Measurements from ENCODE around the gene SERPINB10. TPM values are rescaled to one million over a fixed set of nuclear protein-coding genes. Genes with fewer than 3 reads are reported as not detected.
A peak's percentile ranks its signal among the peaks of the same experiment; 100 is the strongest.
"Not testable (repeated sequence)": the region's sequence is repeated elsewhere in the genome, so short reads cannot be mapped to it uniquely, and the experiment has no call there.

The SERPINB10 gene
- total and polyA plus RNA-seq, 9 donors, result 0.04 to 0.95 (median 0.24) TPM

- no peak for DNase-seq
- Histone ChIP-seq H3K9me3 (replicated peaks; ENCODE audit: control insufficient read depth, low read depth, low read length) (no peaks in the 10 kb centered on the region), H3K27ac (ENCODE audit: low read length) (no peak overlapping the region), H3K36me3 (ENCODE audit: control insufficient read depth, insufficient read depth, low read length) (no peaks in the 10 kb centered on the region), H3K4me1 (ENCODE audit: control insufficient read depth, insufficient read depth, low read length) (no peaks in the 10 kb centered on the region), H3K4me3 (ENCODE audit: low read length) (no peak overlapping the region), H3K27me3 (ENCODE audit: control insufficient read depth, insufficient read depth, low read length) (no peaks in the 10 kb centered on the region)
- no CpG with 5 or more reads among the region's 1 CpG for whole genome bisulfite sequencing (ENCODE audit: insufficient coverage)
Measured at GRCh38 chr18:63908858-63909257, 1.1 kb downstream of the SERPINB10 start.

GRCh38 chr18:63909870-63910269 lies 2.1 kb downstream of the SERPINB10 start:
- H3K4me1 ChIP-seq (ENCODE audit: control insufficient read depth, insufficient read depth, low read length), result no peaks in the 10 kb centered on the region
- no peaks in the 10 kb centered on the region for H3K9me3 ChIP-seq (replicated peaks; ENCODE audit: control insufficient read depth, low read depth, low read length)
- H3K27ac ChIP-seq (ENCODE audit: low read length), result no peak overlapping the region
- DNase-seq, result no peak
- no peak overlapping the region for H3K4me3 ChIP-seq (ENCODE audit: low read length)
- H3K27me3 ChIP-seq (ENCODE audit: control insufficient read depth, insufficient read depth, low read length), result no peaks in the 10 kb centered on the region
- H3K36me3 ChIP-seq (ENCODE audit: control insufficient read depth, insufficient read depth, low read length), result no peaks in the 10 kb centered on the region
- no CpG with 5 or more reads among the region's 2 CpGs for WGBS (ENCODE audit: insufficient coverage)

- Histone ChIP-seq H3K27ac (ENCODE audit: low read length) (no peak overlapping the region), H3K4me3 (ENCODE audit: low read length) (no peak overlapping the region), H3K4me1 (ENCODE audit: control insufficient read depth, insufficient read depth, low read length) (no peaks in the 10 kb centered on the region), H3K9me3 (replicated peaks; ENCODE audit: control insufficient read depth, low read depth, low read length) (no peaks in the 10 kb centered on the region), H3K27me3 (ENCODE audit: control insufficient read depth, insufficient read depth, low read length) (no peaks in the 10 kb centered on the region), H3K36me3 (ENCODE audit: control insufficient read depth, insufficient read depth, low read length) (no peaks in the 10 kb centered on the region)
- no peak for DNase-seq
- 50% methylated on average over 1 of the region's 5 CpGs for WGBS (ENCODE audit: insufficient coverage)
Measured at GRCh38 chr18:63917817-63918216, 10.1 kb downstream of the SERPINB10 start.

- no peaks in the 10 kb centered on the region for H3K27me3 ChIP-seq (ENCODE audit: control insufficient read depth, insufficient read depth, low read length)
- H3K27ac ChIP-seq (ENCODE audit: low read length), result no peak overlapping the region
- no peak overlapping the region for H3K4me3 ChIP-seq (ENCODE audit: low read length)
- no peaks in the 10 kb centered on the region for H3K36me3 ChIP-seq (ENCODE audit: control insufficient read depth, insufficient read depth, low read length)
- no CpG with 5 or more reads among the region's 2 CpGs for WGBS (ENCODE audit: insufficient coverage)
- DNase-seq, result no peak
- H3K4me1 ChIP-seq (ENCODE audit: control insufficient read depth, insufficient read depth, low read length), result no peaks in the 10 kb centered on the region
- H3K9me3 ChIP-seq (replicated peaks; ENCODE audit: control insufficient read depth, low read depth, low read length), result no peaks in the 10 kb centered on the region
Measured at GRCh38 chr18:63922049-63922448, 14.3 kb downstream of the SERPINB10 start.

- WGBS (ENCODE audit: insufficient coverage), result no CpG with 5 or more reads among the region's 1 CpG
- DNase-seq, result no peak
- no peak overlapping the region for H3K27ac ChIP-seq (ENCODE audit: low read length)
- H3K4me1 ChIP-seq (ENCODE audit: control insufficient read depth, insufficient read depth, low read length), result no peaks in the 10 kb centered on the region
- no peaks in the 10 kb centered on the region for H3K36me3 ChIP-seq (ENCODE audit: control insufficient read depth, insufficient read depth, low read length)
- no peaks in the 10 kb centered on the region for H3K9me3 ChIP-seq (replicated peaks; ENCODE audit: control insufficient read depth, low read depth, low read length)
- H3K27me3 ChIP-seq (ENCODE audit: control insufficient read depth, insufficient read depth, low read length), result no peaks in the 10 kb centered on the region
- H3K4me3 ChIP-seq (ENCODE audit: low read length), result no peak overlapping the region
Measured at GRCh38 chr18:63924551-63924950, 16.8 kb downstream of the SERPINB10 start.

GRCh38 chr18:63928331-63928730 lies 20.6 kb downstream of the SERPINB10 start:
- no peak for DNase-seq
- WGBS (ENCODE audit: insufficient coverage), result no CpG with 5 or more reads among the region's 8 CpGs
- Histone ChIP-seq H3K9me3 (replicated peaks; ENCODE audit: control insufficient read depth, low read depth, low read length) (no peaks in the 10 kb centered on the region), H3K36me3 (ENCODE audit: control insufficient read depth, insufficient read depth, low read length) (no peaks in the 10 kb centered on the region), H3K27ac (ENCODE audit: low read length) (no peak overlapping the region), H3K27me3 (ENCODE audit: control insufficient read depth, insufficient read depth, low read length) (no peaks in the 10 kb centered on the region), H3K4me1 (ENCODE audit: control insufficient read depth, insufficient read depth, low read length) (no peaks in the 10 kb centered on the region), H3K4me3 (ENCODE audit: low read length) (no peak overlapping the region)

GRCh38 chr18:63929369-63929768 lies 21.6 kb downstream of the SERPINB10 start:
- not testable (repeated sequence) for H3K36me3 ChIP-seq (ENCODE audit: control insufficient read depth, insufficient read depth, low read length); H3K9me3 ChIP-seq (replicated peaks; ENCODE audit: control insufficient read depth, low read depth, low read length); H3K4me3 ChIP-seq (ENCODE audit: low read length); H3K4me1 ChIP-seq (ENCODE audit: control insufficient read depth, insufficient read depth, low read length); H3K27ac ChIP-seq (ENCODE audit: low read length); DNase-seq; H3K27me3 ChIP-seq (ENCODE audit: control insufficient read depth, insufficient read depth, low read length)

- no peak overlapping the region for H3K4me3 ChIP-seq (ENCODE audit: low read length)
- no peak overlapping the region for H3K27ac ChIP-seq (ENCODE audit: low read length)
- no peaks in the 10 kb centered on the region for H3K4me1 ChIP-seq (ENCODE audit: control insufficient read depth, insufficient read depth, low read length)
- no peaks in the 10 kb centered on the region for H3K36me3 ChIP-seq (ENCODE audit: control insufficient read depth, insufficient read depth, low read length)
- no peak for DNase-seq
- no peaks in the 10 kb centered on the region for H3K9me3 ChIP-seq (replicated peaks; ENCODE audit: control insufficient read depth, low read depth, low read length)
- no peaks in the 10 kb centered on the region for H3K27me3 ChIP-seq (ENCODE audit: control insufficient read depth, insufficient read depth, low read length)
- WGBS (ENCODE audit: insufficient coverage), result 87% methylated on average over 2 of the region's 3 CpGs
Measured at GRCh38 chr18:63930773-63931354, 23.1 kb downstream of the SERPINB10 start.

- under 1% methylated on average over 35 of the region's 54 CpGs for WGBS (ENCODE audit: insufficient coverage)
- peak; percentile 76 for DNase-seq
- Histone ChIP-seq H3K27ac (ENCODE audit: low read length) (no peak overlapping the region), H3K27me3 (ENCODE audit: control insufficient read depth, insufficient read depth, low read length) (peaks cover 16% of the 10 kb centered on the region), H3K4me3 (ENCODE audit: low read length) (peak overlapping the region; percentile 40), H3K4me1 (ENCODE audit: control insufficient read depth, insufficient read depth, low read length) (peaks cover 6% of the 10 kb centered on the region), H3K36me3 (ENCODE audit: control insufficient read depth, insufficient read depth, low read length) (no peaks in the 10 kb centered on the region), H3K9me3 (replicated peaks; ENCODE audit: control insufficient read depth, low read depth, low read length) (no peaks in the 10 kb centered on the region)
Measured at GRCh38 chr18:63936156-63936931, 28.6 kb downstream of the SERPINB10 start.

- H3K4me1 ChIP-seq (ENCODE audit: control insufficient read depth, insufficient read depth, low read length), result peaks cover 6% of the 10 kb centered on the region
- no peak overlapping the region for H3K27ac ChIP-seq (ENCODE audit: low read length)
- peaks cover 16% of the 10 kb centered on the region for H3K27me3 ChIP-seq (ENCODE audit: control insufficient read depth, insufficient read depth, low read length)
- H3K36me3 ChIP-seq (ENCODE audit: control insufficient read depth, insufficient read depth, low read length), result no peaks in the 10 kb centered on the region
- H3K4me3 ChIP-seq (ENCODE audit: low read length), result peak overlapping the region; percentile 40
- 29% methylated on average over 19 of the region's 19 CpGs for WGBS (ENCODE audit: insufficient coverage)
- no peak for DNase-seq
- H3K9me3 ChIP-seq (replicated peaks; ENCODE audit: control insufficient read depth, low read depth, low read length), result no peaks in the 10 kb centered on the region
Measured at GRCh38 chr18:63936932-63937393, 29.2 kb downstream of the SERPINB10 start.
